ENCODE results near the gene FEM1B.
A peak's percentile ranks its signal among the peaks of the same experiment; 100 is the strongest.

FEM1B gene

GRCh38 chr15:68332266-68332665 lies 54.7 kb downstream of the FEM1B start:
- DNase-seq (ENCODE audit: low spot score) = no peak
- Histone ChIP-seq H3K27ac (no peak overlapping the region), H3K4me3 (no peak overlapping the region)
- TF ChIP-seq CTCF (IDR thresholded peaks at IDR 0.05) = no peak

DNA sequence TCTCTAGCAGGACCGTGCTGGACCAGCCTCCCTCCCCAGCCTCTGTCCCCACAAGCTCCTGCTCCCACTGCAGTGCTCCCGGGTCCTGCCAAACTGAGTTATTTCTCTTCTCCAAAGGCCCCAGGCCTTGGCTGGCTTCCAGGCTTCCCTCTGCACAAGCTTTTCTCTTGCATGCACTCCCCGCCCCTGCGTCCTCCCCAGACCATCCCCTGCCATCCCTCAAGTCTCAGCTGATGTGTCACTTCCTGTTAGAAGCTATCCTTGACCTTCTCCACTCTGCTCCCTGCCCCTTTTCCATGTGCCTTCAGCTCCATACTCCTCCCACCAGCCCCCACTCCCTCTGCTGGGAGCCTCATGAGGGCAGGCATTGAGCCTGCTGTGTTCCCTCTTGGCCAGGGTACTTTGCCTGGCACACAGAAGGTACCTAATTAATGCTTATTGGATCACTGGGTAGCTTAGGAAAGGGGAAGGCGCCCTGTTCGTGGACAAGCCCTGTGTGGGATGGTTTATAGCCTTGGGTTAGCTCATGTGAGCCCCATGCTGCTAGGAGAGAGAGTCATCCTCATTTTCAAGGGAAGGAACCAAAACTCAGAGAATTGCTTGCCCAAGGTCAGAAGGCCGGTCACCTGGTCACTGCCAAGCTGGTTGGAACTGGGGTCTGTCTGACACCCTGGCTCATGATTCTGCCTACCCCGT lies 56.4 kb downstream of the FEM1B start:
- no peak for DNase-seq (ENCODE audit: low spot score)
- H3K4me3 ChIP-seq = peak overlapping the region; percentile 8
- TF ChIP-seq CTCF (IDR thresholded peaks at IDR 0.05) = no peak
- peak overlapping the region; percentile 95 for H3K27ac ChIP-seq

DNA sequence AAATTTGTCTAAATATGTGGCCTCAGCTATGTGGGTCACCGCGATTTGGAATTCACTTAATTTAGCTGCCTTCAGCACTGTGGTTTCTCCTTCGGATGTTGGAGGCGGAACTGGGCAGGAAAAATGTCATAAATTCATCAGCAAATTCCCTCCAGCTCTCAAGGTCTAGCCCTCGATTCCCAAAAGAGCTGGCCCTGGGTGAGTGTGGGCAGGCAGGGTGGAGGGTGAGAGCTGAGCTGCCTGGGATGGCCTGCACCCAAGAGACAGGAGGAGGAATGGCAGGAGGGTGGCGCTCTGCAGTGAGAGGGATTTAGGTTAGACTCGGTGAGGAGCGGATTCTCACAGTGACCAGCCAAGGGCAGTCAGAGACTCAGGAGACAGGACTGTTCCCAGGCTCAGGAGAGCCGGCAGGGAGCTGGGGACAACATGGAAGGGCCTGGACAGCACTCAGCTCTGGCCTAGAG lies 57.1 kb downstream of the FEM1B start:
- H3K27ac ChIP-seq = peak overlapping the region; percentile 95

GRCh38 chr15:68335251-68335650 lies 57.7 kb downstream of the FEM1B start:
- peak; percentile 90 for DNase-seq (ENCODE audit: low spot score)
- TF ChIP-seq CTCF (IDR thresholded peaks at IDR 0.05) = no peak
- H3K27ac ChIP-seq = peak overlapping the region; percentile 95
- H3K4me3 ChIP-seq = no peak overlapping the region

More for the DNA sequence above, 57.1 kb downstream of the FEM1B start:
- DNase-seq (ENCODE audit: low spot score) = peak; percentile 89
- no peak for TF ChIP-seq CTCF (IDR thresholded peaks at IDR 0.05)
- H3K4me3 ChIP-seq = peak overlapping the region; percentile 8

DNA sequence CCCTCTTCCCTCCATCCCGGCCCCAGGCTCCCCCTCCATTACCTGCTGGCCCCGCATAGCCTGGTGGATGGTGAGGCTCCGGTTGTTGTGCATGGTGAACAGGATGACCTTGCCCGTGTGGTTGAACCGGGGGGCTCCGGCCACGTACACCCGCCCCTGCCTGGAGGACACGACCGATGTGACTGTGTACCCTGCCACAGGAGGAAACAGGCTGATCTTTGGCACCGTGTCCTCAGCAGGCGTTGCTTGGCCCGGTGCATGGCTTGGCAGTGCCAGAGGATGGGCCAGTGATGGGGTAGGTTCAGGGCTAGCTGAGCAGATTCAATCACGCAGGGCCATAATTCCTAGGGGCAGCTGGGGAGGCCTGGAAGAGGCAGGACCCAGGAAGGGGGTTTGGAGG lies 58.1 kb downstream of the FEM1B start:
- TF ChIP-seq CTCF (IDR thresholded peaks at IDR 0.05) = no peak
- H3K27ac ChIP-seq = peak overlapping the region; percentile 95
- no peak for DNase-seq (ENCODE audit: low spot score)

DNA sequence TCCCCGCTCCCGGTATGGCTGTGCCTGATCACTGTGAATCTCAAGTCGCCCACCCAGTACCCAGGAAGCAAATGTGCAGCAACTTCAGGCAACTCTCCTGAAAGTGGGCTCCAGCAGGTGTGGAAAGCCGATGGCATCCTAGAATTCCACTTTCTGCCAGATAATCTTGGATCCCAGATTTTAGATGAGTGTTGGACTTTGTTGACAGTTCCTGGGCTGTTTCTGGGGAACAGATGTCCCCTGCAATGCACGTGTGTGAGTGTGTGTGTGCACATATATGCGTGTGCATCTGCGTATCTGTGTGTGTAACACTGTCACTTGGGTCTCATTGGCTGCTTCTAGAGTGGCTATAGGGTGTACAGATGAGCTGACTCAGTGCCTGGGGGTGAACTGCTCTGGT lies 59.0 kb downstream of the FEM1B start:
- Histone ChIP-seq H3K4me3 (no peak overlapping the region), H3K27ac (peak overlapping the region; percentile 95)
- TF ChIP-seq CTCF (IDR thresholded peaks at IDR 0.05) = no peak
- DNase-seq (ENCODE audit: low spot score) = no peak

More for the DNA sequence above, 58.1 kb downstream of the FEM1B start:
- H3K4me3 ChIP-seq = no peak overlapping the region

- no peak for TF ChIP-seq CTCF (IDR thresholded peaks at IDR 0.05)
- Histone ChIP-seq H3K27ac (peak overlapping the region; percentile 95), H3K4me3 (no peak overlapping the region)
- no peak for DNase-seq (ENCODE audit: low spot score)
Measured at GRCh38 chr15:68337826-68338225, 60.3 kb downstream of the FEM1B start.
